ENCODE data around the gene SLC37A3.
"Not testable (repeated sequence)": the region's sequence is repeated elsewhere in the genome, so short reads cannot be mapped to it uniquely, and the experiment has no call there.

- TF ChIP-seq EZH2 (IDR thresholded peaks at IDR 0.05; ENCODE audit: borderline replicate concordance); CTCF (IDR thresholded peaks at IDR 0.05; ENCODE audit: poor library complexity); EZH2phosphoT487 (IDR thresholded peaks at IDR 0.05; ENCODE audit: low read depth, severe bottlenecking, unreplicated experiment): not testable (repeated sequence)
Observed at GRCh38 chr7:140338959-140339358, 59.4 kb downstream of the SLC37A3 start.
